HepG2 (cell line): ENCODE data around the gene STIM1. TPM values are rescaled to one million over a fixed set of nuclear protein-coding genes. Genes with fewer than 3 reads are reported as not detected.

Experiments
- FIP1L1 ChIP-seq: fragments of 200-400 bp; formaldehyde crosslinking; IDR thresholded peaks from 2 replicates; pipeline ENCODE4 v1.6.1; 2018; ENCODE audit warnings: low read depth, mild to moderate bottlenecking, low read length, moderate library complexity, borderline replicate concordance; ENCODE audit not compliant: insufficient read depth
- FOXK2 ChIP-seq: fragments of 450-650 bp; IDR thresholded peaks from 2 replicates; pipeline ENCODE4 v1.6.1; 2016
- HIVEP1 ChIP-seq: sonication (generic); formaldehyde crosslinking; IDR thresholded peaks from 2 replicates; pipeline ENCODE4 v1.4.0; 2020; ENCODE audit warnings: mild to moderate bottlenecking, missing genetic modification reagents
- KDM6A ChIP-seq: IDR thresholded peaks from 2 replicates; pipeline ENCODE4 v1.6.1; 2016; ENCODE audit warnings: low read depth
- NCOR1 ChIP-seq: fragments of 200-600 bp; sonication (generic); IDR thresholded peaks from 2 replicates; pipeline ENCODE4 v1.7.0; 2017; ENCODE audit warnings: antibody characterized with exemption, low read length, borderline replicate concordance
- NFAT5 ChIP-seq: sonication (generic); formaldehyde crosslinking; IDR thresholded peaks from 2 replicates; pipeline ENCODE4 v1.4.0; 2020; ENCODE audit warnings: missing genetic modification reagents
- POLR2AphosphoS2 ChIP-seq: IDR thresholded peaks from 2 replicates; pipeline ENCODE4 v1.6.1; 2011; ENCODE audit warnings: low read depth, low read length, improper control_type of control experiment
- RELA ChIP-seq: sonication (generic); formaldehyde crosslinking; IDR thresholded peaks from 2 replicates; pipeline ENCODE4 v1.4.0; 2020; ENCODE audit warnings: missing genetic modification reagents
- RFXANK ChIP-seq: IDR thresholded peaks from 2 replicates; pipeline ENCODE4 v1.6.1; 2016
- RXRB ChIP-seq: IDR thresholded peaks from 2 replicates; pipeline ENCODE4 v1.6.1; 2016; ENCODE audit warnings: borderline replicate concordance, missing genetic modification reagents, missing compliant biosample characterization
- SIX4 ChIP-seq: sonication (generic); formaldehyde crosslinking; IDR thresholded peaks from 2 replicates; pipeline ENCODE4 v1.4.0; 2020; ENCODE audit warnings: missing genetic modification reagents
- ZBTB10 ChIP-seq: sonication (generic); formaldehyde crosslinking; IDR thresholded peaks from 2 replicates; pipeline ENCODE4 v1.4.0; 2020; ENCODE audit warnings: missing genetic modification reagents, borderline replicate concordance
- ZFP1 ChIP-seq: IDR thresholded peaks from 2 replicates; pipeline ENCODE4 v1.6.1; 2016
- ZNF660 ChIP-seq: sonication (generic); formaldehyde crosslinking; IDR thresholded peaks from 2 replicates; pipeline ENCODE4 v1.5.1; 2020; ENCODE audit warnings: mild to moderate bottlenecking, low read depth, missing genetic modification reagents, borderline replicate concordance
- polyA plus RNA-seq, 8 experiments: library from polyadenylated mRNA; depleted of rRNA in 3 of 8; stranded (reverse) in 7 of 8; unstranded in 1 of 8; fragments of >200 nt; fragmentation: Illumina TruSeq in 4 of 8; extraction: Trizol in 4 of 8; gene quantifications; 2 replicates each; pipeline versions ENCODE4 v1.2.1 to v1.2.3, GENCODE V29; 2011 to 2016; ENCODE audit warnings: low read depth in 4 of 8, missing spikeins in 1 of 8, mixed read lengths in 1 of 8; ENCODE audit not compliant: insufficient read depth in 1 of 8
- total RNA-seq, 5 experiments: library from RNA; depleted of rRNA; stranded (reverse); fragments of >200 nt; fragmentation: Illumina TruSeq; extraction: Trizol; gene quantifications; 2 replicates each; pipeline ENCODE4 v1.2.3, GENCODE V29; 2016; ENCODE audit warnings: low read depth in 1 of 5
- TF ChIP-seq, protein P1 (sequence below): IDR thresholded peaks from 2 replicates; pipeline ENCODE4 v1.6.1; 2016; ENCODE audit warnings: low read depth
- TF ChIP-seq, protein P2 (sequence below): sonication (generic); formaldehyde crosslinking; IDR thresholded peaks from 2 replicates; pipeline ENCODE4 v1.5.0; 2020; ENCODE audit warnings: missing genetic modification reagents
- TF ChIP-seq, protein P3 (sequence below): sonication (generic); formaldehyde crosslinking; IDR thresholded peaks from 2 replicates; pipeline ENCODE4 v1.9.0; 2022; ENCODE audit warnings: low read depth, missing genetic modification reagents

The STIM1 gene
- total and polyA plus RNA-seq, 2 of the 13 experiments (the other 11 are each of a cell fraction or from before 2014, with no cell fraction given), result 19.2 to 28.5 TPM

DNA sequence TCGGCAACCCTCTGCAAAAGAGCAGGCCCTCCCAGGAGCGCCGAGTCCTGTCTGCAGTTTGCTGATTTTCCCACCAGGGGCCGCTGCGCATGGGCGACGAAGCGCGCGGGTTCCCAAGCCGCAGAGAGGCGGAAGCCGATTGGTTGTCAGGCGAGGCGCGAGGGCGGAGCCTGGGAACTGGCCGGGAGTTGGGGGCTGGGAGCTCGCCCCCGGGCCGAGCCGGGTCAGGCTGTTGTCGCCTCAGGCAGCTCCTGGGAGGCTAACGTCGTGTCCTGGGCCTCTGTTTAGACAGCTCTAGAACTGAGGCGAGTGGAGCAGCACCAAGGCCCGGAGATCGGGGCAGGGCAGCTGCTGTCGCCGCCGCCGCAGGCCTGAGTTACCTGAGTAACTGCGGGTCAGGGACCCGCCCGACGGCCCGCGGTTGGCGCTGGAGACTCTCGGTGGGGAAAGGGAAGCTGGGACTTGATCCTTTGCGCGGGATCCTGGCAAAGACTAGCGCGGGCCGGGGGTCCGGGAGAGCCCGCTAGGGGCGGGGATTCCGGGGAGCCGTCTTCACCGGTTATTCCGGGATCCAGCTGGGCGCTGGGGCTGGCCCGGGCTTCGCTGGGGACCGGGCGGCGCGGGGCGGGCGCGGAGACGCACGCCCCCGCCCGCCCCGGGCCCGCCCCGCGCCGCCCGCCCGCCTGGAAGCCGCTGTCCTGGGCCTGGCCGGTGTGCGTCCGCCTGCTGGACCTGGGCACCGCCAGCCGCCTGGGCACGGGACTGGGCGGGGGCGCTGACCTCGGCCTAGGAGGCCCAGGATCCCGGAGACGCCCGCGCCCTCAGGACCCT lies at the start of gene STIM1 (continued):
- no peak for TF ChIP-seq ZNF660 (CRISPR knock-in tag)
- TF ChIP-seq POLR2AphosphoS2, result no peak
- TF ChIP-seq, protein P1, sequence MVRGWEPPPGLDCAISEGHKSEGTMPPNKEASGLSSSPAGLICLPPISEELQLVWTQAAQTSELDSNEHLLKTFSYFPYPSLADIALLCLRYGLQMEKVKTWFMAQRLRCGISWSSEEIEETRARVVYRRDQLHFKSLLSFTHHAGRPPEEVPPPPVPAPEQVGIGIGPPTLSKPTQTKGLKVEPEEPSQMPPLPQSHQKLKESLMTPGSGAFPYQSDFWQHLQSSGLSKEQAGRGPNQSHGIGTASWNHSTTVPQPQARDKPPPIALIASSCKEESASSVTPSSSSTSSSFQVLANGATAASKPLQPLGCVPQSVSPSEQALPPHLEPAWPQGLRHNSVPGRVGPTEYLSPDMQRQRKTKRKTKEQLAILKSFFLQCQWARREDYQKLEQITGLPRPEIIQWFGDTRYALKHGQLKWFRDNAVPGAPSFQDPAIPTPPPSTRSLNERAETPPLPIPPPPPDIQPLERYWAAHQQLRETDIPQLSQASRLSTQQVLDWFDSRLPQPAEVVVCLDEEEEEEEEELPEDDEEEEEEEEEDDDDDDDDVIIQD (CRISPR knock-in tag), result peak; percentile 72; the same call in 1 of the 2 replicates
- no peak for TF ChIP-seq KDM6A (CRISPR knock-in tag)
- 0 out of 2 replicates have a peak, but pooled peaks have one; percentile 38 for TF ChIP-seq RFXANK (CRISPR knock-in tag)
- TF ChIP-seq NFAT5 (CRISPR knock-in tag), result peak; percentile 80; the same call in 1 of the 2 replicates
- TF ChIP-seq NCOR1, result no peak
- no peak for TF ChIP-seq RELA (CRISPR knock-in tag)
- no peak for TF ChIP-seq FOXK2
- TF ChIP-seq, protein P2, sequence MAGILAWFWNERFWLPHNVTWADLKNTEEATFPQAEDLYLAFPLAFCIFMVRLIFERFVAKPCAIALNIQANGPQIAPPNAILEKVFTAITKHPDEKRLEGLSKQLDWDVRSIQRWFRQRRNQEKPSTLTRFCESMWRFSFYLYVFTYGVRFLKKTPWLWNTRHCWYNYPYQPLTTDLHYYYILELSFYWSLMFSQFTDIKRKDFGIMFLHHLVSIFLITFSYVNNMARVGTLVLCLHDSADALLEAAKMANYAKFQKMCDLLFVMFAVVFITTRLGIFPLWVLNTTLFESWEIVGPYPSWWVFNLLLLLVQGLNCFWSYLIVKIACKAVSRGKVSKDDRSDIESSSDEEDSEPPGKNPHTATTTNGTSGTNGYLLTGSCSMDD (CRISPR knock-in tag), result no peak
- TF ChIP-seq, protein P3, sequence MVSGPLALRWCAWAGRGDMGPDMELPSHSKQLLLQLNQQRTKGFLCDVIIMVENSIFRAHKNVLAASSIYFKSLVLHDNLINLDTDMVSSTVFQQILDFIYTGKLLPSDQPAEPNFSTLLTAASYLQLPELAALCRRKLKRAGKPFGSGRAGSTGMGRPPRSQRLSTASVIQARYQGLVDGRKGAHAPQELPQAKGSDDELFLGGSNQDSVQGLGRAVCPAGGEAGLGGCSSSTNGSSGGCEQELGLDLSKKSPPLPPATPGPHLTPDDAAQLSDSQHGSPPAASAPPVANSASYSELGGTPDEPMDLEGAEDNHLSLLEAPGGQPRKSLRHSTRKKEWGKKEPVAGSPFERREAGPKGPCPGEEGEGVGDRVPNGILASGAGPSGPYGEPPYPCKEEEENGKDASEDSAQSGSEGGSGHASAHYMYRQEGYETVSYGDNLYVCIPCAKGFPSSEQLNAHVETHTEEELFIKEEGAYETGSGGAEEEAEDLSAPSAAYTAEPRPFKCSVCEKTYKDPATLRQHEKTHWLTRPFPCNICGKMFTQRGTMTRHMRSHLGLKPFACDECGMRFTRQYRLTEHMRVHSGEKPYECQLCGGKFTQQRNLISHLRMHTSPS (CRISPR knock-in tag), result peak; percentile 73; the same call in 1 of the 2 replicates
- no peak; the same call in none of the 2 replicates for TF ChIP-seq ZBTB10 (CRISPR knock-in tag)
- no peak for TF ChIP-seq FIP1L1
- TF ChIP-seq RXRB (CRISPR knock-in tag), result no peak; the same call in 1 of the 2 replicates
- TF ChIP-seq ZFP1 (CRISPR knock-in tag), result no peak
- no peak; the same call in 1 of the 2 replicates for TF ChIP-seq HIVEP1 (CRISPR knock-in tag)
- TF ChIP-seq SIX4, result no peak
